Heart right ventricle (tissue), 16 donors: ENCODE results near the gene GRPEL2. TPM values are rescaled to one million over a fixed set of nuclear protein-coding genes. Genes with fewer than 3 reads are reported as not detected.

Experiments used
- ATAC-seq, 8 donors: fragments of 200-7000 bp; cut with Tn5 transposase; one replicate each; pipeline ENCODE4 v1.9.1; 2020; ENCODE audit warnings: mild to moderate bottlenecking in 8 of 8, moderate library complexity in 8 of 8, moderate number of reproducible peaks in 1 of 8
- DNase-seq, 2 donors: peaks; one replicate each; pipeline ENCODE4 v3.0.0-alpha.2; 2020
- H3K27ac ChIP-seq, 10 donors: fragments of 200-600 bp; sonication (generic) in 2 of 10; one replicate each; pipeline versions ENCODE4 v1.5.0 to v1.8.0; 2020 to 2022; ENCODE audit warnings: mild to moderate bottlenecking in 3 of 10
- H3K27me3 ChIP-seq, 7 donors: fragments of 200-600 bp; one replicate each; pipeline ENCODE4 v1.8.0; 2021 to 2022; ENCODE audit warnings: mild to moderate bottlenecking in 2 of 7
- H3K36me3 ChIP-seq, 9 donors: fragments of 200-600 bp; sonication (generic) in 1 of 9; one replicate each; pipeline versions ENCODE4 v1.5.0 to v1.8.0; 2020 to 2022; ENCODE audit warnings: mild to moderate bottlenecking in 2 of 9
- H3K4me1 ChIP-seq, 9 donors: fragments of 200-600 bp; sonication (generic) in 1 of 9; one replicate each; pipeline versions ENCODE4 v1.5.0 to v1.8.0; 2020 to 2022; ENCODE audit warnings: mild to moderate bottlenecking in 4 of 9
- H3K4me3 ChIP-seq, 10 donors: fragments of 200-600 bp; sonication (generic) in 2 of 10; one replicate each; pipeline versions ENCODE4 v1.5.0 to v1.8.0; 2020 to 2022; ENCODE audit warnings: mild to moderate bottlenecking in 7 of 10, moderate library complexity in 2 of 10
- H3K9me3 ChIP-seq, 11 donors: fragments of 200-600 bp in 10 of 11; sonication (generic) in 2 of 11; one replicate each; pipeline versions ENCODE4 v1.5.0 to v1.8.0; 2013 to 2022; ENCODE audit warnings: mild to moderate bottlenecking in 2 of 11, control low read depth in 1 of 11, moderate library complexity in 1 of 11
- WGBS, 2 donors: extraction: QIAGEN DNeasy Blood & Tissue Kit; methylation state at CpG; one replicate each; pipeline ENCODE4 v1.1.7; 2013; ENCODE audit warnings: inconsistent platforms in 1 of 2; 5-methylcytosine and 5-hydroxymethylcytosine counted together
- intact Hi-C, 10 donors: fragments of 100-400 bp; cut with DNase I; formaldehyde crosslinking; loops; one replicate each; pipeline versions ENCODE4 v1.11.1 to v1.14.2; 2022
- polyA plus RNA-seq, 2 donors: library from polyadenylated mRNA; stranded (reverse); fragments of 200-250 nt; gene quantifications; one replicate each; pipeline ENCODE4 v1.2.3, GENCODE V29; 2013
- total RNA-seq, 10 donors: library from RNA; stranded (reverse); fragmentation: NEBNext Ultra II Directional in 3 of 10; extraction: Animal tissue kit (Norgen Biotek cat#: 25700) in 3 of 10; gene quantifications; one replicate each; pipeline versions ENCODE4 v1.2.1 to v1.2.4, GENCODE V29; 2021 to 2023
- TF ChIP-seq, protein P1 (sequence below), 9 donors: fragments of 200-600 bp; sonication (generic) in 2 of 9; IDR thresholded peaks; one replicate each; pipeline versions ENCODE4 v1.5.0 to v1.8.0; 2021 to 2022; ENCODE audit warnings: antibody characterized with exemption in 9 of 9, mild to moderate bottlenecking in 5 of 9, moderate library complexity in 1 of 9
- donor health status: Arrhythmogenic right ventricular cardiomyopathy.
- donor health status: ischemic (EF 13 %, LVEDD 7.1; RV severe dilation, severe dysfunction).
- donor health status: healthy with polysubstance abuse.
- donor health status: DM: no; HTN: yes; CAD: no.
- donor health status: DM: no; HTN: no; CAD: no.
- donor health status: ischemic (EF 25% LVEDD 6.9; RV normal size, moderate dysfunction).
- donor health status: ischemic (EF 25% LVEDD 5.7; RV mildly dilated, moderate dysfunction).
- donor health status: healthy.
- donor health status: DM: yes; HTN: yes; CAD: no.
- donor health status: Ischemic cardiomyopathy.
- donor health status: ischemic (EF 35%, LVEDD 5.7; RV mildly dilated, moderate dysfunction).
- donor health status: nonischemic (EF 11% LVEDD 7.7; RV severe dilation, severe dysfunction).
- donor health status: DM: yes; HTN: yes; CAD: no.
- donor health status: PGD.
- donor health status: ischemic (EF 29% LVEDD 5.4; RV normal size, mild dysfunction).
- donor health status: nonischemic (EF 23%, LVEDD 6.1; RV moderate dilation, normal function).

Gene GRPEL2
- total and polyA plus RNA-seq, 12 donors = 4.8 to 13.4 (median 9.9) TPM

- Histone ChIP-seq H3K27ac (peak overlapping the region in 9 of 10 donors; percentile 18 to 89 (median 63)), H3K4me3 (no peak overlapping the region), H3K27me3 (no peaks in the 10 kb centered on the region), H3K36me3 (peaks cover 0 to 99% (median 41%) of the 10 kb centered on the region in 9 donors), H3K4me1 (peaks cover 3 to 68% (median 46%) of the 10 kb centered on the region in 9 donors), H3K9me3 (no peaks in the 10 kb centered on the region)
- 16 to 20% methylated on average over 4 of the region's 4 CpGs for WGBS, 2 donors
- ATAC-seq (peak; percentile 85 to 95 (median 90)), DNase-seq (peak; percentile 85 to 91)
- intact Hi-C loops = loop anchor here in 2 of 10 donors (5.0 kb wide), 2 partner anchors 36 to 41 kb away; partner anchors contain the start of gene PCYOX1L (in 1 of the 2)
- TF ChIP-seq, protein P1, sequence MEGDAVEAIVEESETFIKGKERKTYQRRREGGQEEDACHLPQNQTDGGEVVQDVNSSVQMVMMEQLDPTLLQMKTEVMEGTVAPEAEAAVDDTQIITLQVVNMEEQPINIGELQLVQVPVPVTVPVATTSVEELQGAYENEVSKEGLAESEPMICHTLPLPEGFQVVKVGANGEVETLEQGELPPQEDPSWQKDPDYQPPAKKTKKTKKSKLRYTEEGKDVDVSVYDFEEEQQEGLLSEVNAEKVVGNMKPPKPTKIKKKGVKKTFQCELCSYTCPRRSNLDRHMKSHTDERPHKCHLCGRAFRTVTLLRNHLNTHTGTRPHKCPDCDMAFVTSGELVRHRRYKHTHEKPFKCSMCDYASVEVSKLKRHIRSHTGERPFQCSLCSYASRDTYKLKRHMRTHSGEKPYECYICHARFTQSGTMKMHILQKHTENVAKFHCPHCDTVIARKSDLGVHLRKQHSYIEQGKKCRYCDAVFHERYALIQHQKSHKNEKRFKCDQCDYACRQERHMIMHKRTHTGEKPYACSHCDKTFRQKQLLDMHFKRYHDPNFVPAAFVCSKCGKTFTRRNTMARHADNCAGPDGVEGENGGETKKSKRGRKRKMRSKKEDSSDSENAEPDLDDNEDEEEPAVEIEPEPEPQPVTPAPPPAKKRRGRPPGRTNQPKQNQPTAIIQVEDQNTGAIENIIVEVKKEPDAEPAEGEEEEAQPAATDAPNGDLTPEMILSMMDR (IDR thresholded peaks at IDR 0.05) = no peak
These were observed 24.4 kb upstream of the GRPEL2 start for GRCh38 chr5:149320791-149321330.

GRCh38 chr5:149322518-149322917 lies 22.8 kb upstream of the GRPEL2 start:
- peak overlapping the region in 7 of 10 donors; percentile 9 to 70 (median 48) for H3K27ac ChIP-seq
- no peak for ATAC-seq
- no peaks in the 10 kb centered on the region for H3K9me3 ChIP-seq
- peaks cover 0 to 99% (median 45%) of the 10 kb centered on the region in 9 donors for H3K36me3 ChIP-seq
- 79 to 82% methylated on average over 12 of the region's 12 CpGs for WGBS, 2 donors
- no peaks in the 10 kb centered on the region for H3K27me3 ChIP-seq
- H3K4me1 ChIP-seq = peaks cover 3 to 61% (median 40%) of the 10 kb centered on the region in 9 donors
- intact Hi-C loops = loop anchor here in 2 of 10 donors (5.0 kb wide), 2 partner anchors 35 to 40 kb away; partner anchors contain the start of gene PCYOX1L (in 1 of the 2)
- TF ChIP-seq, protein P1 (IDR thresholded peaks at IDR 0.05) = no peak
- no peak overlapping the region for H3K4me3 ChIP-seq
- DNase-seq = no peak

- intact Hi-C loops = loop anchor here in 2 of 10 donors (5.0 kb wide), 2 partner anchors 34 to 39 kb away; partner anchors contain the start of gene PCYOX1L (in 1 of the 2)
- peaks cover 3 to 58% (median 40%) of the 10 kb centered on the region in 9 donors for H3K4me1 ChIP-seq
- H3K9me3 ChIP-seq = no peaks in the 10 kb centered on the region
- no peak overlapping the region for H3K4me3 ChIP-seq
- peaks cover 0 to 99% (median 45%) of the 10 kb centered on the region in 9 donors for H3K36me3 ChIP-seq
- DNase-seq (no peak), ATAC-seq (peak in 1 of 8 donors; percentile 38)
- TF ChIP-seq, protein P1 (IDR thresholded peaks at IDR 0.05) = no peak
- H3K27me3 ChIP-seq = no peaks in the 10 kb centered on the region
- peak overlapping the region in 9 of 10 donors; percentile 9 to 70 (median 33) for H3K27ac ChIP-seq
These were observed 22.1 kb upstream of the GRPEL2 start for GRCh38 chr5:149323210-149323609.

DNA sequence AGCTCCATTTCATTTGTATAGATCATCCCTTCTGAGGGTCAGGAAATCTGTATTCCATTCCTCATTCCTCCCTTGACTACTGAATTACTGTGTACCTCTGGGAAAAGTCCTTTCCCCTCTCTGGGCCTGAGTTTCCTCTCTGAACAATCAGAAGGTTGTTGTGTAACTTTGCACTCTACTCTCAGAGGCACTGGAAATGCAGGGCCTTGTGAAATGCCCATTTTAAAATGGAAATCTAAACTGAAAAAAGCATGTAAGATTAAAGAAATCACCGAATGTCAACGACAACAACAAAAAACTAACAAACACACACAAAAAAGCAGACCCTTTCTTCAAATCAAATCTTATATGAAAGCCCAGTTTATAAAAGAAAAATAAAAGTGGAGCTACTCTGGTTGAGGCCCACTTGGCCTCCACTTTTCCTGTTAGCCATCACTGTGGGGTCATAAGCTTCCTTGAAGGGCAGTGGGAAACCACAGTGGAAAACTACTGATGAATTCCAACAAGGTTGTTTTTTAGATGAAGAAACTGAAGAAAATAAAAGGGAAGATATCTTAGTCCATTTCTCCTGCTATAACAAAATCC lies 21.6 kb upstream of the GRPEL2 start:
- 55 to 71% methylated on average over 2 of the region's 2 CpGs for WGBS, 2 donors
- no peaks in the 10 kb centered on the region for H3K27me3 ChIP-seq
- DNase-seq = no peak
- TF ChIP-seq, protein P1 (IDR thresholded peaks at IDR 0.05) = no peak
- intact Hi-C loops = loop anchor here in 2 of 10 donors (5.0 kb wide), 2 partner anchors 34 to 39 kb away; partner anchors contain the start of gene PCYOX1L (in 1 of the 2)
- H3K9me3 ChIP-seq = no peaks in the 10 kb centered on the region
- H3K4me1 ChIP-seq = peaks cover 3 to 58% (median 40%) of the 10 kb centered on the region in 9 donors
- no peak for ATAC-seq
- no peak overlapping the region for H3K4me3 ChIP-seq
- peak overlapping the region in 8 of 10 donors; percentile 9 to 70 (median 40) for H3K27ac ChIP-seq
- peaks cover 0 to 99% (median 41%) of the 10 kb centered on the region in 9 donors for H3K36me3 ChIP-seq
